Ectodermal cell (in vitro differentiated cells): ENCODE data around the gene HNRNPDL. TPM values are rescaled to one million over a fixed set of nuclear protein-coding genes. Genes with fewer than 3 reads are reported as not detected.
"Not testable (repeated sequence)": the region's sequence is repeated elsewhere in the genome, so short reads cannot be mapped to it uniquely, and the experiment has no call there.

ENCODE experiments used
- H3K27ac ChIP-seq: 2 replicates; pipeline ENCODE4 v1.7.0; 2013; ENCODE audit warnings: mild to moderate bottlenecking, low read depth, low read length; ENCODE audit not compliant: insufficient read depth, poor library complexity, severe bottlenecking
- H3K27me3 ChIP-seq: 2 replicates; pipeline ENCODE4 v1.7.0; 2013; ENCODE audit warnings: mild to moderate bottlenecking, low read length; ENCODE audit not compliant: insufficient read depth, control insufficient read depth, poor library complexity, severe bottlenecking
- H3K36me3 ChIP-seq: one replicate; pipeline ENCODE4 v1.7.0; 2013; ENCODE audit warnings: low read length; ENCODE audit not compliant: control insufficient read depth, insufficient read depth
- H3K4me1 ChIP-seq: one replicate; pipeline ENCODE4 v1.7.0; 2013; ENCODE audit warnings: low read length; ENCODE audit not compliant: control insufficient read depth, insufficient read depth
- H3K4me3 ChIP-seq: 2 replicates; pipeline ENCODE4 v1.7.0; 2013; ENCODE audit warnings: low read depth, low read length, control low read depth; ENCODE audit not compliant: insufficient read depth
- H3K9me3 ChIP-seq: 2 replicates; pipeline ENCODE4 v1.7.0; 2013; ENCODE audit warnings: mild to moderate bottlenecking, low read length, moderate library complexity; ENCODE audit not compliant: control insufficient read depth
- WGBS, 2 experiments: methylation state at CpG; one replicate each; pipeline ENCODE4 v1.1.7; 2013; ENCODE audit warnings: missing lambda C conversion rate in 2 of 2; 5-methylcytosine and 5-hydroxymethylcytosine counted together
- polyA plus RNA-seq, 4 experiments: library from polyadenylated mRNA; stranded (reverse); fragments of 50-300 nt; gene quantifications; one replicate each; pipeline ENCODE4 v1.2.3, GENCODE V29; 2013

The HNRNPDL gene
- polyA plus RNA-seq (2013, experiment 1 of 4): 690 TPM
- 638 TPM for polyA plus RNA-seq (2013, experiment 2 of 4)
- polyA plus RNA-seq (2013, experiment 3 of 4): 424 TPM
- polyA plus RNA-seq (2013, experiment 4 of 4): 474 TPM

DNA sequence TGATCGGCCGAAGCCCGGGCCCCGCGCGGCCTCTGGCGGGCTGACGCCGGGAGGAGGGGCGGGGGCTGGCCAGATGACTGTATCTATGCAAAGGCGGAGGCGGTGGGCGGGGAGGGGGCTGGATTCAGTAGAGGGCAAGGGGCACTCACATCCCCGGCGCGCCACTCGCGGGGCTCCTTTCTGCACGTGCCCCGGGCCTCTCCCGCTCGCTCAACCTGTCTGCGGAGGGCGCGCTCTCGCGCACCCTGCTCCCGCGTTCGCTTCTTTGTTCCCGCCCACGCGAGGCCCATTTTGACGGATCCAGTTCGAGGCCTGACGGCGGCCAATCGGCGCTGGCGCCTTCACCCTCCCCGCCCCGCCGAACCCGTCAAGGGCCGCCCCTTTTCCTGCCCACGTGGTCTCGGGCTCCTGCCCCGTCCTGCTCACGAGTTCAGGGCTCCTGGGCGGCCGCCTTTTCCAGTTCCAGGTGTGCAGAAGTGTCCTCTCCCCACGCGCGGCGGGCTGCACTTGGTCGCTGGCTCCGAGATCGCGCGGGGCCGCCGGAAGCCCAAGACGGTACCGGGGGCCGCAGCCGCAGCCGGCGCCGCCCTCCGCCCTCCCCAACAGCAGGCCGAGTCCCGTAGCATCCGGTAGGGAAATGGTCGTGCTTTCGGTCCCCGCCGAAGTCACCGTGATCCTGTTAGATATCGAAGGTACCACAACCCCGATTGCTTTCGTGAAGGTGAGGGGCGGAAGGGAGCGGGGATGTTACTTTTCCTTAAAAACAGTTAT is at the start of gene HNRNPDL, which contains the start of gene ENOPH1:
TSS of gene HNRNPDL (minus strand) at position 270 of the 771 bp plus-strand sequence. CDS start 772 bp downstream, outside the sequence.
TSS of gene ENOPH1 (plus strand) at position 398 of the 771 bp plus-strand sequence. CDS start at position 638, 240 bp downstream.
- H3K4me3 ChIP-seq: peak within 1 kb of the TSS; percentile 58
- H3K27me3 ChIP-seq: no peaks in the 10 kb centered on the region
- peaks cover 18% of the 10 kb centered on the region for H3K36me3 ChIP-seq
- H3K27ac ChIP-seq: peak within 1 kb of the TSS; percentile 99
- H3K4me1 ChIP-seq: peaks cover 4% of the 10 kb centered on the region
- WGBS, 2 experiments: 0% methylated on average over 82 to 83 of the region's 83 CpGs
- H3K9me3 ChIP-seq: no peaks in the 10 kb centered on the region

DNA sequence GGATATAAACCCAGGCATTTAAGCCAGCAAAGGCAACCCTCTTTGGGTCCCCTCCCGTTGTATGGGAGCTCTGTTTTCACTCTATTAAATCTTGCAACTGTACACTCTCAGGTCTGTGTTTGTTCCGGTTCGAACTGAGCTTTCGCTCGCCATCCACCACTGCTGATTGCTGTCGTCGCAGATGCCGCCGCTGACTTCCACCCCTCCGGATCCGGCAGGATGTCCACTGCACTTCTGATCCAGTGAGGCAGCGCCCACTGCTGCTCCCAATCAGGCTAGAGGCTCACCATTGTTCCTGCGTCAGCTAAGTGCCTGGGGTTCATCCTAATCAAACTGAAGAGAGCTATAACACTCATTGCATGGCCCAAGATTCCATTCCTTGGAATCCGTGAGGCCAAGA is 49.3 kb upstream of the HNRNPDL start:
- Histone ChIP-seq H3K27me3 (no peaks in the 10 kb centered on the region), H3K4me1 (no peaks in the 10 kb centered on the region), H3K36me3 (no peaks in the 10 kb centered on the region), H3K4me3 (no peak overlapping the region), H3K27ac (no peak overlapping the region), H3K9me3 (no peaks in the 10 kb centered on the region)
- 96 to 97% methylated on average over 14 of the region's 14 CpGs for WGBS, 2 experiments

DNA sequence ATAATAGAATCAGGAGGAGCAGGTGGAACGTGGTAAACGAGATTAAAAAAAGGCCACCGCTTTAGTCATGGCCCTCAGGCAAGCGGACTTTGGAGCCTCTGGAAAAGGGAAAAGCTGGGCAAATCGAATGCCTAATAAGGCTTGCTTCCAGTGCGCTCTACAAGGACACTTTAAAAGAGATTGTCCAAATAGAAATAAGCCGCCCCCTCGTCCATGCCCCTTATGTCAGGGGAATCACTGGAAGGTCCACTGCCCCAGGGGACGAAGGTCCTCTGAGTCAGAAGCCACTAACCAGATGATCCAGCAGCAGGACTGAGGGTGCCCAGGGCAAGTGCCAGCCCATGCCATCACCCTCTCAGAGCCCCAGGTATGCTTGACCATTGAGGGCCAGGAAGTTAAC is 47.2 kb upstream of the HNRNPDL start:
- H3K4me3 ChIP-seq, H3K36me3 ChIP-seq, H3K9me3 ChIP-seq, H3K27ac ChIP-seq, H3K27me3 ChIP-seq, H3K4me1 ChIP-seq: not testable (repeated sequence)
- WGBS, 2 experiments: 94 to 95% methylated on average over 9 of the region's 9 CpGs

DNA sequence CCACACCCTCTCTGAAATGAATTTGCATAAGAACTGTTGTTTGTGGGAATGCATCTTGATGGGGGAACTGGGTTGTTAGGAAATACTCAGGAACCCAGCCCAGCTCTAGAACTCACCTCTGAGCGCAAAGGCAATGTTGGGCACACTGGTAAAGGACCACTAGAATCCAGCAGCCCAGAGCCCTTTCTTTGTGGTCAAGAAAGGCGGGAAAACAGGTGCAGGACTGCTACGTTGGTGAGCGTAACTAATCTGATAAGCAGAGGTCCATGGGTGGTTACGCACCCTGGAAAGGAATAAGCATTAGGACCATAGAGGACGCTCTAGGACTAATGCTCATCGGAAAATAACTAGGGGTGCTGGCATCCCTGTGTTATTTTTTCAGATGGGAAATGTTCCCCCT is 45.7 kb upstream of the HNRNPDL start:
- not testable (repeated sequence) for H3K36me3 ChIP-seq, H3K4me1 ChIP-seq, H3K9me3 ChIP-seq, H3K27ac ChIP-seq, H3K27me3 ChIP-seq, H3K4me3 ChIP-seq
- WGBS, 2 experiments: 93 to 95% methylated on average over 7 of the region's 7 CpGs

DNA sequence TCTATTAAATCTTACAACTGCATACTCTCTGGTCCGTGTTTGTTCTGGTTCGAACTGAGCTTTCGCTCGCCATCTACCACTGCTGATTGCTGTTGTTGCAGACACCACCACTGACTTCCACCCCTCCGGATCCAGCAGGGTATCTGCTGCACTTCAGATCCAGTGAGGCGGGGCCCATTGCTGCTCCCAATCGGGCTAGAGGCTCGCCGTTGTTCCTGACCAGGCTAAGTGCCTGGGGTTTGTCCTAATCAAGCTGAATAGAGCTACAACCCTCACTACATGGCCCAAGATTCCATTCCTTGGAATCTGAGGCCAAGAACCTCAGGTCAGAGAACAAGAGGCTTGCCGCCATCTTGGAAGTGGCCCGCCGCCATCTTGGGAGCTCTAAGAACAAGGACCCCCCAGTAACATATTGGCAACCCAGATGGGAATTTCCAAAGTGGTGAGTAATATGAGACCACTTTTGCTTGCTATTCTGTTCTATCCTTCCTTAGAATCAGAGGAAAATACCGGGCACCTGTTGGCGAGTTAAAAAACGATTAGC is 43.4 kb upstream of the HNRNPDL start:
- H3K27me3 ChIP-seq: no peaks in the 10 kb centered on the region
- no peak overlapping the region for H3K4me3 ChIP-seq
- H3K4me1 ChIP-seq: no peaks in the 10 kb centered on the region
- no peak overlapping the region for H3K27ac ChIP-seq
- H3K9me3 ChIP-seq: no peaks in the 10 kb centered on the region
- 96% methylated on average over 15 of the region's 15 CpGs for WGBS, 2 experiments
- H3K36me3 ChIP-seq: no peaks in the 10 kb centered on the region

DNA sequence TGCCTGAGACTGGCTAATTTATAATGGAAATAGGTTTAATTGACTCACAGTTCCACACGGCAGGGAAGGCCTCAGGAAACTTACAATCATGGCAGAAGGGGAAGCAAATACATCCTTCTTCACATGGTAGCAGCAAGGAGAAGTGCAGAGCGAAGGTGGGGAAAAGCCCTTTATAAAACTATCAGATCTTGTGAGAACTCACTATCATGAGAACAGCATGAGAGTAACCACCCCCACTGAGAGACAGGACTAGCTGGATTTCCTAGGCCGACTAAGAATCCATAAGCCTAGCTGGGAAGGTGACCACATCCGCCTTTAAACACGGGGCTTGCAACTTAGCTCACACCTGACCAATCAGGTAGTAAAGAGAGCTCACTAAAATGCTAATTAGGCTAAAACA is 42.8 kb upstream of the HNRNPDL start:
- 53 to 57% methylated on average over 5 of the region's 5 CpGs for WGBS, 2 experiments
- not testable (repeated sequence) for H3K27ac ChIP-seq, H3K4me1 ChIP-seq

DNA sequence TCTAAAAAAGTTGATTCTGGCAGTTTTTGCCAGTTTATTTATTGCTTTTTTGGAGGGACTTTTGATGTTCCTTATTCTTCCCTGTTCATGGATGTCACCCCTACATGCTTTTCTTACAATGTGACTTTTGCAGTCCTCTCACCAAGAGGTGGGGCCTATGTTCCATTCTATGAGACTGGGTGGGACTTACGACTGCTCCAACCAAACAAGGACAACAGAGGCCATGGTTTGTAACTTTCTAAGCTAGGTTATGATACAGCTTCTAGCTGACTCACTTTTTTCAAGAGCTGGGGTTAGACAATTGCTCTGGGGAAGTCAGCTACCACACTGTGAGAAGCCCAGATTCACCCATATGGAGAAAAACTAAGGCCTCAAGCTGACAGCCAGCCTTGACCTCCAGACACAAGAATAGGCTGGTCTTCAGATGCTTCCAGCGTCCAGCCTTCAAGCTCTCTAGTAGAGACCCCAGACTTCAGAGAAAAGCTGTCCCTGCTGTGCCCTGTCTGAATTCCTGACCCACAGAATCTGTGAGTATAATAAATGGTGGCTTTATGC is 39.6 kb upstream of the HNRNPDL start:
- Histone ChIP-seq H3K9me3 (no peaks in the 10 kb centered on the region), H3K27ac (no peak overlapping the region), H3K4me1 (no peaks in the 10 kb centered on the region), H3K36me3 (no peaks in the 10 kb centered on the region), H3K4me3 (no peak overlapping the region), H3K27me3 (no peaks in the 10 kb centered on the region)
- 82 to 83% methylated on average over 2 of the region's 2 CpGs for WGBS, 2 experiments

More for the DNA sequence above, 42.8 kb upstream of the HNRNPDL start:
- not testable (repeated sequence) for H3K9me3 ChIP-seq, H3K27me3 ChIP-seq, H3K36me3 ChIP-seq, H3K4me3 ChIP-seq

DNA sequence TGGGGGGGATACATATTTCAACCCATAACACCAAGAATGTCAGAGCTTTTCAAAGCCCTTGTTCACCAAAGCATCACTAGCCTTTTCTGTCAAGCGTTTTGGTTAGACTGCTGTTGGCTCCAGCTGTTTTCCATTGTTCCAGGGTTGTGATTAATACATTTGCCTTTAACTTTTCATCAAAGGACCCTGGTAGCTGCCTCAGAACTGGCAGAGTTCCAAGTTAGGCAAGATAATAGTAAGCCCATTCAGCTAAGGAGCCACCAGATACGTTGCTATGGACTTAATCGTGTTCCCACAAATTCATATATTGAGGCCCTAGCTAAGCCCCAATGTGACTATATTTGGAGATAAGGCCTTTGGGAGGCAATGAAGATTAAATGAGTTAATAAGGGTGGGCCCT is 37.2 kb upstream of the HNRNPDL start:
- 57 to 58% methylated on average over 3 of the region's 3 CpGs for WGBS, 2 experiments
- no peak overlapping the region for H3K4me3 ChIP-seq
- peaks cover 3% of the 10 kb centered on the region for H3K36me3 ChIP-seq
- H3K27ac ChIP-seq: no peak overlapping the region
- no peaks in the 10 kb centered on the region for H3K9me3 ChIP-seq
- no peaks in the 10 kb centered on the region for H3K27me3 ChIP-seq
- no peaks in the 10 kb centered on the region for H3K4me1 ChIP-seq

DNA sequence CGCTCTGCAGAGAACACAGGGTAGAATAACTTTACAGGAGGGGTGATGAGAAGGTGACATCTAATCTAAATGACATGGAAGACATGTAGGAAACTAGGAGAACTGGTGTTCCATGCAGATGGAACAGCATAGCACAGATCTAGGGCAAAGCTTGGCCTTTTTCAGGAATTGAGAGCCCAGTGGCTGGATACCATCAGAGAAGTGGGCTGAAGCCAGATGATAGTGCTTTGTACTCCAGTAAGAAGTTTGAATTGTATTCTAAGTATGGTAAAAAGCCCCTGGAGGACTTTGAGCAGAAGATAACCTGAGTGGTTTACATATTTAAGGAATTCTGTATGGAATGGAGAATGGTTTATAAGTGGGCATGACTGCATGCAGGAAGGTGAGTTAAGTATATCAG is 33.0 kb upstream of the HNRNPDL start:
- 98 to 100% methylated on average over 1 of the region's 1 CpG for WGBS, 2 experiments
- H3K27ac ChIP-seq: no peak overlapping the region
- H3K9me3 ChIP-seq: no peaks in the 10 kb centered on the region
- peaks cover 18% of the 10 kb centered on the region for H3K36me3 ChIP-seq
- H3K4me3 ChIP-seq: no peak overlapping the region
- no peaks in the 10 kb centered on the region for H3K4me1 ChIP-seq
- no peaks in the 10 kb centered on the region for H3K27me3 ChIP-seq

DNA sequence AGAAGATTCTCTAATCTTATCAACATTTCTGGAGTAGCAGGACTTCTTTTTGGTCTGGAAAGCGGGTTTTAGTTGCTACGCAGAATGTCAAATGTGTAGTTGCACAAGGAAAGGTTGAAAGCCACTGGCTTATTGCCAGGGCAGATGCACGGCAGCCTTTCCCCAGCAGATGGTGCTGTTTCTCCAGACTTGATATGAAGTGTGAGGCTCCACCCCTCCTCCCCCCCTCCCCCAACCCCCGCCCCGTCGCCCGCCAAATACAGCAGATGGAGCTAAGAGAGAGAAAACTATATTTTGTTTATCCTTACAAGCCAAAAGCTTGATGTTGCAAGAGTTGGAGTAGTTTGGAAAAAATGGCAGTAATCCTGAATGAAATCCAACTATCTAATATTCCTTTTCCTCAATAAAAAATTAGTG is 32.2 kb upstream of the HNRNPDL start:
- H3K9me3 ChIP-seq: no peaks in the 10 kb centered on the region
- H3K4me1 ChIP-seq: no peaks in the 10 kb centered on the region
- 47 to 50% methylated on average over 3 of the region's 7 CpGs for WGBS, 2 experiments
- H3K4me3 ChIP-seq: no peak overlapping the region
- H3K27ac ChIP-seq: no peak overlapping the region
- H3K27me3 ChIP-seq: no peaks in the 10 kb centered on the region
- peaks cover 22% of the 10 kb centered on the region for H3K36me3 ChIP-seq
